SH-SY5Y (cell line): ENCODE results near the gene ISLR2.

Experiments
- GATA2 ChIP-seq: IDR thresholded peaks from 2 replicates; pipeline ENCODE4 v1.6.1; 2011; ENCODE audit warnings: mild to moderate bottlenecking, low read depth, low read length
- GATA3 ChIP-seq: IDR thresholded peaks from 2 replicates; pipeline ENCODE4 v1.6.1; 2011; ENCODE audit warnings: low read depth, mild to moderate bottlenecking, low read length, moderate library complexity

Gene ISLR2

DNA sequence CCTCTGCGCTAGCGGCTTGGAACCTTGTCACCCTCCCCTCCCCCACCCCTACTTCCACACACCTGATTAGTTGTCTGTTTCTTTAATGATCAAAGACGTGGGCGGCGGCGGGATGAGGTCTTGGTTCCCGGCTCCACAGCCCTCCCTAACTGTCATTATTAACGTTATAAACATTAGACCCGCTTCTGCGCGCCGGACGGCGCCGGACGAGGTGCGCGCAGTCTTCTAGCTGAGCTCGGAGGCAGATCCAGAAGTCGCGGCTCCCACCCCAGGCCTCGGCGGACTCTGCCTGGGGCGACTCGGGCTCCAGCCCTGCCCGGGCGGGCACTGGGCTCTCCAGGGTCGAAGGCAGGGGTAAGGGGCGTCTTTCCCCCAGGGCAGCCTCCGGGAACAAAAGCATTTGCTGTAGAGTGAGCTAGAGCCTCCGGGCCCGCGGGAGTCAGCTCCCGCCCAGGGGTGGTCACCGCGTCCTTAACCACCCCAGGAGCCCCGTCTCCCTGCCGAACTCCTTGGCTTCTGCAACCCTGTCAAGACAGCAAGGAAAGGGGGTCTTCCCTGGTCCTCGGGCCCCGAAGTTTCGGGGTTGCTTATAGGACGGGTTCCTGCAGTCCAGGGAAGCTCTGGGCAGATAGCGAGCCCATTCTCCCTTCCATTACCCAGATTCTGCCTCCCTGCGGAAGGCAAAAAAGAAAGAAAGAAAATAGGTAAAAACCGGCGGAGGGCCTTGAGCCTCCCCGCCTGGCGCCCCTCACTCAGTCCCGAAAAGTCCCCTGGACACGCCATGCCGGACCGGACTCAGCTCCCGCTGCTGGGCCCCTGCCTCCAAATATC, 2.2 kb upstream of the ISLR2 start:
- TF ChIP-seq GATA2: no peak
- TF ChIP-seq GATA3: no peak

DNA sequence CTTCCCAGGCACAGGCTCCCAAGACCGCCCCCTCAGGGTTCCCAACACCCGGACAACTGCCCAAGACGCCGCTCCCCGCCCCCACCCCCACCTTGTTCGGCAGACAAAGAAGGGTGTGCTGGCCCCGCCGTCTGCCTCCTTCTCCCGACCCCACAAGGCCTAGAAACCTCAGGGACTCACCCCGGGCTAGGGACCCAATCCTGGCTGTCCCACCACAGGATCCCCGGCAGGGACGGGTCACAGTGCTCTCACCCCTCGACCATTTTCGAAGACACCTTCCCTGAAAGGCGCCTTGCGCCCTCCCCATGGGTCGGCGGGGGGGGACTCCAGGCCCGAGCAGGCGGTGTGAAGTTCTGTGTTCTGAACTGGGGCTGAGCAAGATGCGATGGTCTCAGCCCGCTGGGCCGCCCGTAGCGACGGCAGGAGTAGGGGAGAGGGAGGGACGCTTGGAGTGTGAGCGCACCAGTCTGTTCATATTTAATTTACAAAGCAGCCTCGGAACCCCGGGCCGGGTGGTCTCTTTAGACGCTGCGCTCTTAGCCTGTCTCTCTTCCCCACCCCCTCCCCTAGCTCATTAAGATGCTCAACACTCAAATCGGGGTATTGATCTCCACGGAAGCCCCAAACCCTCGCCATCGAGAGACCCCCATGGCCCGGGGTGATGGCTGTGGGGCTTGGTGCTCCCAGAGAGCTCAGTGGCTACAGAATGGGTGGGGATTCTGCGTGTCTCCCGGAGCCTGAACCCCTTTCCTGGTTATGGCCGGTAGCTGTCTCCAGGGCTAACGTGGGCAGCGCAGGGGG, 1.4 kb upstream of the ISLR2 start:
- TF ChIP-seq GATA2: no peak
- no peak for TF ChIP-seq GATA3

DNA sequence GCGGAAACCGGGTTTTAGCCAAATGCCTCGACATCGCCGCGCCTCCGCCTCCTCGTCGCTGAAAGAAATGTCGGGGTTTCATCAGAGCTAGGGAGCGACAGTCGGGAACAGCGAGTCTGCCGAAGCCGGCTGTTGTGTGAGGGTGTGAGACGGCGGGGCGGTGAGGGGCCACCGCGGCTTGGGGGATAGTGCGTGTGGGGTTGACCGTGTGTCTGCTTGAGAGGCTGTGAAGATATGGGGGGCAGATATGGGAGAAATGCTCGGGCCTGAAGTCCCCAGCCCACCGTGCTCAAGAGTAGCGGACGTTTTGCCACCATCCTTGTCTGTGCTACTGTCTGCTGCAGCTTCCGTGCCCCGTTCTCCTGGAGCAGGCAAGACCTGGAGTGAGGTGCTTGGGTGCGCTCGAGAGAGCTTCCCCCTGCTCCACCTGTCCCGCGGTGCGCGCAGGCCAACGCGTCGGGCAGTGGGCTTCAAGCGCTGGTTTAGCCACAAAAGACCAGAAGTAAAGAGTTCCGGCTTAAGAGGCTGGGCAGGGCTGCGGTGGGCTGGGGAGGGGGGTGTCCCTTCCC, 716 bp upstream of the ISLR2 start:
- peak; percentile 50; the same call in 1 of the 2 replicates for TF ChIP-seq GATA2
- TF ChIP-seq GATA3: no peak

DNA sequence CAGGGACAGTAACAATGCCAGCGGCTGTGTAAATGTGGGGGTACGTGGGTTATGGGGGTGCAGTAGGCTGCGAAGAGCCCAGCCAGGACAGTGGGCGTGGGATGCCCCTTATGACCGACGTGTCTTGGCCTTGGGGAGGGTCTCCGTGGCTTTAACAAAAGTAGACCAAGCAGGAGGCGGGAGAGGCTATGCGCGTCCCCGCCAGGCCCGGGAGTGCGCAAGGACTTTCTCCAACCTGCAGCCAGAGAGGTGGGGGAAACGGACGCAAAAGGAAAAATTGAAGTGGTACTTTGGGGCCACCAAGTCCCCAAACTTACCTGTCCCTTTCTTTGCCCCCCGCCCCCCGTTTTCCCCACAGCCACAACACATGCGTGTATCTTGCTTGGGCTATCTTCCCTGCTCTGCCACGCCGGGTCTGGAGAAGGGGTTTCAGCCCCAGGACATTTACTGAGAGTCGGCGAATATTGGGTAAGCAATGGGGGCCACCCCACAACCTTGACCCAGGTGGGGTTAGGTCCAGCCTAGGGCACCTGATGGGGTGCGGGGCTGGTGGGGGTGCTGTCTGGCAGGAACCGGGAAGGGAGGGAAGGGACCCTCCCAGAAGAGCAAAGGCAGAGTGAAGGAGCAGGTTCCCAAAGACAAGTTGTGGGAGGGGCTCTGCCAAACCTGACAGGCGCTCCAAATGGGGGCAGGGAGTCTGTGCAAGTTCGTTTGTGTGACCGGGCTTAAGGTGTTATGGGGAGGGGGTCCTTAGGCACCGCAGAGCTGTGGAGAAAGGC, 652 bp downstream of the ISLR2 start:
- no peak for TF ChIP-seq GATA2
- TF ChIP-seq GATA3: no peak

DNA sequence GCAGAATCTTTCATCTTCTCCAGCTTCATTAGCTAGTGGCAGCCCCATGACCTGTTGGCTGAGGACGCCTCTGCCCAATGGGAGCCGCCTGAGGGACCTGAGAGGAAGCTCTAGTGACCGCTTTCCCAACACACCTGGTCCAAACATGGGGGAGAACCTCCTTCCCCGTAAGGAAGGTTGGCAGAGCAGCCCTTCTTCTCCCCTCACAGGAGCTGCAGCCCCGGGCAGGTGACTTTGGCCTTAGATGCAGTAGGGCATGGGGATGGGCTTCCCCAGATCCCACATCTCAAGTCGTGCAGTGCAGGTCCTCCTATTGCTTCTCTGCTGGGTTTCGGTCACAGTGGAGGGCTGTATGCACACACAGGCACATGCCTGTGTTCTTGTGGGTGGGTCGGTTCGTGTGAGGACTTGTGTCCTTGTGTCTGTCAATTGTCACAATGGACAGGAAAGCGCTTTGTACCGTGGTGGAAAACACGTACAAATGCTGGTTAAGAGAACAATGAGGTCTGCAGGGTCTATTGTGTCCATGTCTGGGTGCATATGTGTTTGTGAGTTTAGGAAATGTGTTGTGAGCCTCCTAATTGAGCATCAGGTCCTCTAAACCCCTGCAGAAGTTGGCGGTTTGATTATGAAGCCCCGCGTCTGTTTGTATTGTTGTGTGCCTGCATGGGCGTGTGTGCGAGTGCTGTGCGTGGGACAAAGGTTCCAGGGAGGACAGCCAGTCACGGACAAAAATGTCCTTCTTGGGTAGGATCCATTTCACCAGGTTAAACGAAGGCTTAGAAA, 1.4 kb downstream of the ISLR2 start:
- TF ChIP-seq GATA2: no peak
- no peak for TF ChIP-seq GATA3

DNA sequence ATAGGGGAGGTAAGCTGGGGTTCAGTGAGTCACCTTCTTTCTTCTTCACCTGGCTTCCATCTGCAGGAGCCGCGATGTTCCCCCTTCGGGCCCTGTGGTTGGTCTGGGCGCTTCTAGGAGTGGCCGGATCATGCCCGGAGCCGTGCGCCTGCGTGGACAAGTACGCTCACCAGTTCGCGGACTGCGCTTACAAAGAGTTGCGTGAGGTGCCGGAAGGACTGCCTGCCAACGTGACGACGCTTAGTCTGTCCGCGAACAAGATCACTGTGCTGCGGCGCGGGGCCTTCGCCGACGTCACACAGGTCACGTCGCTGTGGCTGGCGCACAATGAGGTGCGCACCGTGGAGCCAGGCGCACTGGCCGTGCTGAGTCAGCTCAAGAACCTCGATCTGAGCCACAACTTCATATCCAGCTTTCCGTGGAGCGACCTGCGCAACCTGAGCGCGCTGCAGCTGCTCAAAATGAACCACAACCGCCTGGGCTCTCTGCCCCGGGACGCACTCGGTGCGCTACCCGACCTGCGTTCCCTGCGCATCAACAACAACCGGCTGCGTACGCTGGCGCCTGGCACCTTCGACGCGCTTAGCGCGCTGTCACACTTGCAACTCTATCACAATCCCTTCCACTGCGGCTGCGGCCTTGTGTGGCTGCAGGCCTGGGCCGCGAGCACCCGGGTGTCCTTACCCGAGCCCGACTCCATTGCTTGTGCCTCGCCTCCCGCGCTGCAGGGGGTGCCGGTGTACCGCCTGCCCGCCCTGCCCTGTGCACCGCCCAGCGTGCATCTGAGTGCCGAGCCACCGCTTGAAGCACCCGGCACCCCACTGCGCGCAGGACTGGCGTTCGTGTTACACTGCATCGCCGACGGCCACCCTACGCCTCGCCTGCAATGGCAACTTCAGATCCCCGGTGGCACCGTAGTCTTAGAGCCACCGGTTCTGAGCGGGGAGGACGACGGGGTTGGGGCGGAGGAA, 2.6 kb downstream of the ISLR2 start:
- TF ChIP-seq GATA3: no peak
- TF ChIP-seq GATA2: no peak

DNA sequence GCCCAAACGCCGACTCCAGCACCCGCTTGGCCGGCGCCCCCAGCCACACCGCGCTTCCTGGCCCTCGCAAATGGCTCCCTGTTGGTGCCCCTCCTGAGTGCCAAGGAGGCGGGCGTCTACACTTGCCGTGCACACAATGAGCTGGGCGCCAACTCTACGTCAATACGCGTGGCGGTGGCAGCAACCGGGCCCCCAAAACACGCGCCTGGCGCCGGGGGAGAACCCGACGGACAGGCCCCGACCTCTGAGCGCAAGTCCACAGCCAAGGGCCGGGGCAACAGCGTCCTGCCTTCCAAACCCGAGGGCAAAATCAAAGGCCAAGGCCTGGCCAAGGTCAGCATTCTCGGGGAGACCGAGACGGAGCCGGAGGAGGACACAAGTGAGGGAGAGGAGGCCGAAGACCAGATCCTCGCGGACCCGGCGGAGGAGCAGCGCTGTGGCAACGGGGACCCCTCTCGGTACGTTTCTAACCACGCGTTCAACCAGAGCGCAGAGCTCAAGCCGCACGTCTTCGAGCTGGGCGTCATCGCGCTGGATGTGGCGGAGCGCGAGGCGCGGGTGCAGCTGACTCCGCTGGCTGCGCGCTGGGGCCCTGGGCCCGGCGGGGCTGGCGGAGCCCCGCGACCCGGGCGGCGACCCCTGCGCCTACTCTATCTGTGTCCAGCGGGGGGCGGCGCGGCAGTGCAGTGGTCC, 3.5 kb downstream of the ISLR2 start:
- no peak for TF ChIP-seq GATA3
- TF ChIP-seq GATA2: no peak

DNA sequence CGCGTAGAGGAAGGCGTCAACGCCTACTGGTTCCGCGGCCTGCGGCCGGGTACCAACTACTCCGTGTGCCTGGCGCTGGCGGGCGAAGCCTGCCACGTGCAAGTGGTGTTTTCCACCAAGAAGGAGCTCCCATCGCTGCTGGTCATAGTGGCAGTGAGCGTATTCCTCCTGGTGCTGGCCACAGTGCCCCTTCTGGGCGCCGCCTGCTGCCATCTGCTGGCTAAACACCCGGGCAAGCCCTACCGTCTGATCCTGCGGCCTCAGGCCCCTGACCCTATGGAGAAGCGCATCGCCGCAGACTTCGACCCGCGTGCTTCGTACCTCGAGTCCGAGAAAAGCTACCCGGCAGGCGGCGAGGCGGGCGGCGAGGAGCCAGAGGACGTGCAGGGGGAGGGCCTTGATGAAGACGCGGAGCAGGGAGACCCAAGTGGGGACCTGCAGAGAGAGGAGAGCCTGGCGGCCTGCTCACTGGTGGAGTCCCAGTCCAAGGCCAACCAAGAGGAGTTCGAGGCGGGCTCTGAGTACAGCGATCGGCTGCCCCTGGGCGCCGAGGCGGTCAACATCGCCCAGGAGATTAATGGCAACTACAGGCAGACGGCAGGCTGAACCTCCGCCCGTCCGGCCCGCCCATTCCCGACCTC, 4.1 kb downstream of the ISLR2 start:
- TF ChIP-seq GATA2 (no peak), GATA3 (no peak)

DNA sequence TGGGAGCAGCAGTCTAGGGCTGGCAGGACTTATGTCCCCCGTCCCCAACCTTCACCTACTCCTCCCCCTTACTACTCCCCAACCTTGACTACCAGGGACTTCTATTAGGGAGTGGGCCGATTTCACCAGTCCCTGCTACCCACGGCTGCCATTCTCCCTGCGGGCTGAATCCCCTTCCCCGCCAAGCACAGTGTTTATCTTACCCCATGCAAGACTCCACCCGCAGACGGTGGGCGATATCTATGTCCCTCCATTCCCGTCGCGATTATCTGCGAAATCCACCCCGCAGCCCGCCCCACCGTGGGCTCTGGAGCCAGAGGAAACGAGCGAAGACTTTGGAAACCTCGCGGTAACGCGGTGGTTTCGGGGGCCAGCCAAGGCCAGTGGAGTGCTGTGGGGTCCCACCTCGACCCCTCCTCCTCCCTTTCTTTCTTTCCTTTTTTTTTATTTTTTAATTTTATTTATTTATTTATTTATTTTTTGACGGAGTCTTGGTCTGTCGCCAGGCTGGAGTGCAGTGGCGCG, 4.7 kb downstream of the ISLR2 start:
- TF ChIP-seq GATA3 (no peak), GATA2 (no peak)

DNA sequence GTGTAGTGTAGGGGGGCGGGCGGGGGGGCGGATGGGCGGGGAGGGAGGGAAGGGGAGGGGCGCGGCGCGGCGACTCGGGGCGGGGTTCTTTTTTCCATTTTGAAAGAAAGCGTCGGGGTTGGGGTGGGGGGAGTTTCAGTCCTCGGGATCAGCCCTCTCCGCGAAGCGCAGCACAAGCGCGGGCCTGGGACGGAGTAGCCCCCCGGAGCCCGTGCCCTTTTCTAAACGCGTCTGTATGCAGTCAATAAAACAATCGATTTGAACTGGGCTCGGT, 6.1 kb downstream of the ISLR2 start:
- TF ChIP-seq GATA2: no peak
- no peak for TF ChIP-seq GATA3
